GM18873 (cell line): ENCODE measurements around the gene SLC7A10.
"Not testable (repeated sequence)": the region's sequence is repeated elsewhere in the genome, so short reads cannot be mapped to it uniquely, and the experiment has no call there.

Experiments used
- ATAC-seq: cut with Tn5 transposase; IDR thresholded peaks from one replicate; pipeline ENCODE4 v1.9.1; 2021; ENCODE audit warnings: mild to moderate bottlenecking, moderate library complexity, moderate number of reproducible peaks; ENCODE audit not compliant: unreplicated experiment, low FRiP score

SLC7A10 gene

DNA sequence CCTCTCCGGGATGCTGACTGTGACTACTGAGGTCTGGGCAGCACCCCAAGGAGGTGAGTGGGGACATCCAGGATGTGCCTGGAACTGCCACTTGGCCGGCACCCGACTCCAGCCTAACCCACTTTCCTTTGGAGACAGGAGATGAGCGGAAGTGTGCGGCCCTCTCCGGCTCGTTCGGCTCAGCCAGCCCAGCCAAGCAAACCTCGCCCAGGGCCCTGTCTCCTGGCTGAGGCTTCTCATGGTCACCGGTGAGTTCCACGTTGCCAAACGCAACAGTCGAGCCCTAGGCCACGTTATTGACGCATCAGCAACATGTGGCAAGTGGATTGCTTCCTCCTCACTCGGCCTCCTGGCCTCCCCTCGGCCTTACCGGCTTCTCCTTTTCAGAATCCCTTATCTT, 5.5 kb downstream of the SLC7A10 start:
- ATAC-seq = no peak

DNA sequence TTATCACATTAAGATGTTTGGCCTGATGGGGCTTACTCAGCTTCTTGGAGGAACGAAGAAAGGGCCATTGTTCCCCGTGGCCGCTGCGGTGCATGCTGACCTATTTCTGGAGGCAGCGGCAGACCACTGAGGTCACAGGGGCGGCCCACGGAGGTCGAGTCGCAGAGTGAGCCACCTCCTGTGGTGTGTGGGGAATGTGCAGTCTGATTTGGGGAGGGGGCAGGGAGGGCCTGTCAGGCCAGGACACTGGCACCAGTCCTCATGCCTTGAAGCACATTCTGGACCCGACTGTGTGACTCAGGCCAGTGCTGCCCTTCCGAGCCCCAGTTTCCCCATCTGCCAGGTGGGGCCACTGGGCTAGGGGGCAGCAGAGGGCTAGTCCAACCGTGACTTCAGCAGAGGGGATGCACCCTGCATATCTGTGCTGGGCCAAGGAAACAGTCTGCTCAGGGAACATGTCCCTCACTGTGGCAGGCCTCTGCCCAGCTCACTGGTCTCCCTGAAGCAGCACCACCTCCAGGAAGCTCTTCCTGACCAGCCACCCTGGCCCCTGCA, 6.3 kb downstream of the SLC7A10 start:
- ATAC-seq = no peak

DNA sequence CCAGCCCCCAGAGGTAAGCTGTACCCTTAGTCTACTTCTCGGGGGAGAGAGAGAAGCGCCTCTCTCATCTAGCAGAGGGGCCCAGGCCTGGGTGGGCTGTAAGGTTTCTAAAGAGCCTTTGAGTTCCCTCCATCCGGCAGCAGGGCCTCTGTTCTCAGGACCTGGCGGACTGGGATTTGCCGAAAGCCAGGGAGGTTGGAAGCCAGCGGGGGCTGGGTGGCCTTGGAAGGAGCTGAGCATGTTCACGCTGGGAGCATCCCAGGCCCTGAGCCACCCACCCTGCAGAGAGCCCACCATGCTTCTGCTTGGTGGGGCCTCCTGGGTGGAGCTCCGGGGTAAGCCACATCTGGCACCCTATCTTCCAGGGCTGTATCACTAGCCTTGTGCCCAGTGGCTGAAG, 7.8 kb downstream of the SLC7A10 start:
- no peak for ATAC-seq

DNA sequence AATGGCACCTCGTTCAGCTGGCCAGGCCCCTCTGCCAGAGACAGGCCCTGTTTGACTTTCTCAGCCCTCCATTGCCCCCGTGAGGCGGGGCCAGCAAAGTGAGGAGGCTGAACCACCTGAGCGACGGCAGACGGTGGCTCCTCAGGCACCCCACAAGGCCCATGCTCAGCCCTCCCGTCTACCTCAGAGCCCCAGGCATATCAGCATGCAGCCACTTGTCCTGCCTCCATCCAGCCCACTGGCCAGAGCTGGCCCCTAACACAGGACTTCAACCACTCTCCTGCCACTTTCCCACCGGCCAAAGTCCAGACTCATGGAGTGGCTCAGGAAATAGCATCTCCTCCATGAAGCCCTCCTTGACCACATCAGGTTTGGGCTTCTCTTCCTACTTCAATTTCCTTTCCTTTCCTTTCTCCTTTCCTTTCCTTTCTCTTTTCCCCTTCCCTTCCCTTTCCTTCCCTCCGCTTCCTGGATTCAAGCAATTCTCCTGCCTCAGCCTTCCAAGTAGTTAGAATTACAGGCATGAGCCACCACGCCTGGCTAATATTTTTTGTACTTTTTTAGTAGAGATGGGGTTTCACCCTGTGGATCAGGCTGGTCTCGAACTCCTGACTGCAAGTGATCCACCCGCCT, 9.3 kb downstream of the SLC7A10 start:
- ATAC-seq = no peak

DNA sequence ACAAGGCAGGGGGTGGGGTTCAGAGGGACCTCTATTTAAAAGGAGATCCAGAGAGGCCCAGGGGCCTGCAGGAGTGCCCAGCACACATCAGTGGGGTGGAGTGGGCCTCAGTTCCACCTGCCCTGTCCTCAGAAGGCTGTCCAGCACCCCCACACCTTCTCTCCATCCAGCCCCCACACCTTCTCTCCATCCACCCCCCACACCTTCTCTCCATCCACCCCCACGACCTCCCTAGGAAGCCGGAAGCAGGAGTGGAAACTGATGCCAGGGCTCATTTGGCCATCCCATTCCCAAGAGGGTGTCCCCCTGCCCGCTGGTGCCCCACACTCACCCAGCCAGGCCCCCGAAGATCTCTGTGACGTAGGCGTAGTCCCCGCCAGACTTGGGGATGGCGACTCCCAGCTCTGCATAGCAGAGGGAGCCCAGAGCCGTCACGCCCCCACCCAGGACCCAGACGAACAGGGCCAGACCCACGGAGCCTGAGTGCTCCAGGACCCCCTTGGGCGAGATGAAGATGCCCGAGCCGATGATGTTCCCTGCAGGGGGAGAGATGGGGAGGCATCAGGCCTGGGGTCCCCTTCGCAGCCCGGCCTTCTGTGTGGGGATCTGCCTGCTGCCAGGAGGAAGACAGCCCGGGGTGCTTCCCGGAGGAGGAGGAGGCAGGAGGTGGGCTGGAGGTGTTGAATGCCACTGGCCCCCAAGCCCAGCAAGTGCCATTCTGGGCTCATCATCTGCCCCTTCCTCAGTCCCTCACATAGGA, 10.0 kb downstream of the SLC7A10 start:
- ATAC-seq = no peak

DNA sequence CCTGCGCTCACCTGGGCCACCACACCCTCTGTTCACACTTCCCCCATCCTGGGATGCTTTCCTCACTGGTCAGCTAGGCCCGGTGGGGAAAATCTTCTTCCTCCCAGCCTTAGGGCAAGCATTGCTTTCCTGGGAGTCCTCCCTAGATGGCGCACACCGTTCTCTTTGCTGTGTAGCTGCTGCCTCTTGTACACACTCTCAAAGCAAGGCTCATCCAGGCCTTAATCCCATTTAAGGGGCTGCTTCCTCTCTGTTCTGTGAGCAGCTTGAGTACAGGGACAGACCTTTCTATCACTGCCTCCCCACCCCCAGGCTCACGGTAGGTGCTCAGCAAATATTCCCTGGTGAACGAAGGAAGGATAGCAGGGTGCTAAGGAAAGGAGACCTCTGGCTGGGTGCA, 11.1 kb downstream of the SLC7A10 start:
- ATAC-seq = no peak

DNA sequence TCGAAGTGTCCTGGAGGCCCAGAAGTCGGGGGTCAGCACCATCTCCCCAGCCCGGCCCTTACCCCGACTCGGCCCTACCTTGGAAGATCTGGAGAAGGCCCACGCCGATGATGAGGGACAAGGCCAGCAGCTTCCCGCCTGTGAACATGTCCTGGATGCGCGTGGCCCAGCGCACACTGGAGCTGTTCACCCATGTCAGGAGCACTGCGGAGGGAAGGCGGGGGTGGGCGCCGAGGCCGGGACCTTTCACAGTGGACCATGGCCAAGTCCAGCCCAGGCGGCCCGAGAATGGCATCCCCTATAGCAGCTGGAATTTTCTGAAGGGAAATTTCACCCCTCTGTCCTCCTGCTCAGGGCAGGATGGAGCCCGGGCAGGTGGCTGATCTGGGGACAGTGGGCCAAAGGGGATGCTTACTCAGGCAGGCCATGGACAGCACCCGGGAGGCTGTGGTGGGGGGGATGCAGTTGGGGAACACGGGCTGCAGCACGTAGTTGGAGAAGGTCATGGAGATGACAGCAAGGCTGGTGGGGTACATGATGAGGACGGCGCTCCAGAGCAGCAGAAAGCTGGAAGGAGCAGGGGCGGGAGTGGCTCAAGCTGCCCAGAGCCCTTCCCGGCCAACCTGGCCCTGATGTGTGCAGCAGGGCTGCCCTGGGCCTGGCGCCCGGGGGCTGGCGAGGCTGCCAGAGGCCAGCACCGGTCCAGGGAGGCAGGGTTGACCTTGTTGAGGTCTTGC, 13.0 kb downstream of the SLC7A10 start:
- ATAC-seq = no peak

DNA sequence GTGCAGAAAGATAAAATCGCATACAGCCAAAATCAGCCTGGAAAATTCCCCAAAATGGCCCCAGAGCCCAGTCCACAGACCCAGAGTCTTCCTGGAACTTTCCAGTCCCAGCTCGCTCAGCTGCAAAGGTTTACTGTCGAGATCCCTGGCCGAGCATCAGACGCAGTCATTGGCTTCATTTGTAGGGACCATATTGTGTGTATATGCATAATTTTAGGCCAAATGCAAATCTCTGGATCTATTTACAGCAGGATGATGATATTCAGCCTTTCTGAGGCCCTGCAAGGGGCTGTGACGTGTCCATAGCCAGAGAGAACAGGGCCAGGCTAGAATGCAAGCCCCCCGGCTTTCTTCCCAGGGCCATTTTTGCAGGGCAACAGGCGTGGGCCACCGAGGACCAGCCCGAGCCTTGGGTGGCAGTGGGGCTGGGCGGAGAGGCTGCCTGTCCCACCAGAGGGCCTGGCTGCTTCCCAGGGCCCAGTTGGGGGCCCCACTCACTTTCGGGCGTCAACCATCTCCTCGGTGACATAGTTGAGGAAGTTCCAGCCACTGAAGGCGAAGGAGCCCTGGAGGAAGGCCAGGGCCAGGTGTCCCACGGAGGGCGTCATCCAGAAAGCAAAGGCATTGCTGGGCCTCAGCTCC, 13.7 kb downstream of the SLC7A10 start:
- ATAC-seq = no peak

DNA sequence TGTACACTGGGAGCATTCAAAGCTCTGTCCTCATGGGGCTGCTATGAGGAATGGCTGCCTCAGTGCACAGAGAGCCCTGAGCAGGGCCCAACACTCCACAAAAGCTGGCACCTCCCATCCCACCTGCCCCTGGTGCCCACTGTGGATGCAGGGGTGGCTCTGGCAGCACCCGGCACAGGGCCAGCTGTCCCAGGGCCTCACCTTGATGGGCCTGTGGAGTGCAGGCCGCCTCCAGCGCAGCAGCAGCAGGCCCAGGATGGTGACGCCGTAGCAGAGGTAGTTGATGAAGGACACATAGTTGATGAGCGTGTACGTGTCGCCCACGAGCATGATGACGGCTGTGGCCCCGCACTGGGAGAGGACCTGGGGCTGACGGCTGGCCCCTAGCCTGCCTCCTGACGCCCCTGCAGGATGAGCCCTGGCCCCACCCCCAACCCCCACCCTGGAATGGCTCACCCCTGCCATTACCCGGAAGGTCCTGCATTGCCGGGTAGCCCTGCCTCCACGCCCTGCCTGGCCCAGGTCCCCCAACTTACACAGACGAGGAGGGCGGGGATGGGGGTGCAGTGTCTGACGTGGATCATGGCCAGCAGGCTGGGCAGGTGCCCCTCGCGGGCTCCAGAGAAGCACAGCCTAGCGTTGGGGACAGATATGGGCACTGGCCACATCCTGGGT, 15.2 kb downstream of the SLC7A10 start:
- no peak for ATAC-seq

DNA sequence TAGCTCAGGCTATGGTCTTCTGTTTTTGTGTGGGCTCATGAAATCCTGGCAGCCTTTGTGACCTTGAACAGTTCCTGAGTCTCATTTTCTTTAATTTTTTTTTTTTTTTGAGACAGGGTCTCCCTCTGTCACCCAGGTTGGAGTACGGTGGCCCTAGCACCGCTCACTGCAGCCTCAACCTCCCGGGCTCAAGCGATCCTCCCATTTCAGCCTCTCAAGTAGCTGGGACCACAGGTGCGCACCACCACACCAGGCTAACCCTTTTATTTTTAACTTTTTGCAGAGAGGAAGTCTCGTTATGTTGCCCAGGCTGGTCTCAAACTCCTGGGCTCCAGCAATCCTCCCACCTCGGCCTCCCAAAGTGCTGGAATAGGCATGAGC, 15.8 kb downstream of the SLC7A10 start:
- ATAC-seq = not testable (repeated sequence)

DNA sequence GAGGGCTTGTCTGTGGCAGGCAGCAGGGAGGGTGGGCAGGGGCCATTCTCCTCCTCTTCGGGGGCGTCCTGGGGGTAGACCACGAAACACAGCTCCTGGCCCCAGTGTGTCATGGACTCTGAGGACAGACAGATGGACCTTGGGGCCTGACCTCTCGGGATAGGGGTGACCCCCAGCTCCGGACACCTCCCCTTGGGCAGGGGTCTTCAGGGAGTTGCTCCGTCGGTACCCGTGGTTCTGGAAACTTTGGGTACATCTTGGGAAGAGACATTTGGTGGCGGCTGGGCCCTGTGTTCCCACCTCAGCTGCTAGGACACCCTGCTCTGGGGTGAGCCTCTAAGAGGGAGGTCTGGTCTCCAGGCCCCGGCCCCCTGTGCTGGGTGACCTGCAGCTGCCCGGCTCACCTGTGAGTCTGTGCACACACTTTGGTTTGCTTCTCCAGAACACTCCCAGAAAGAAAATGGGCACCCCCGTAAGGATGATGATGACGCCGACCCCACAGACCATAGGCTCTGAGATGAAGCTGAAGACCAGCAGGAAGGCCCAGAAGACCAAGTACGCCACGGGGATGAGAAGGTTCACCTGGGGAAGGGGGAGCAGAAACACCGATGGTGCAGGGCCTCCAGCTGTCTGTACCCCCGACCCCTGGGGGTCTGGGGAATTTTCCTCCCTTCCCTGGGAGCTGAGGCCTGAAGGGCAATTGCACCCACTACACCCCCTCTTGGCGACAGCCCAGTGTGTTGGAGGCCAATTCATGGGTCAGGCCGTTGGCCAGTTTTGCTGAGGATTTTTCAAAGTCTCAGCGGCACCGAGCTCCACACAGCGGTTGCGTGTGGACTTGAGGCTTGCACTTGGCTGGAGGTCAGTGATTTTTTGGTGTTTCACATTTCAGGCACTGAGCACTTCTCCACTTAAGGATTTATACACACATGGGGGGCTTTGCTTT, 16.5 kb downstream of the SLC7A10 start:
- no peak for ATAC-seq

DNA sequence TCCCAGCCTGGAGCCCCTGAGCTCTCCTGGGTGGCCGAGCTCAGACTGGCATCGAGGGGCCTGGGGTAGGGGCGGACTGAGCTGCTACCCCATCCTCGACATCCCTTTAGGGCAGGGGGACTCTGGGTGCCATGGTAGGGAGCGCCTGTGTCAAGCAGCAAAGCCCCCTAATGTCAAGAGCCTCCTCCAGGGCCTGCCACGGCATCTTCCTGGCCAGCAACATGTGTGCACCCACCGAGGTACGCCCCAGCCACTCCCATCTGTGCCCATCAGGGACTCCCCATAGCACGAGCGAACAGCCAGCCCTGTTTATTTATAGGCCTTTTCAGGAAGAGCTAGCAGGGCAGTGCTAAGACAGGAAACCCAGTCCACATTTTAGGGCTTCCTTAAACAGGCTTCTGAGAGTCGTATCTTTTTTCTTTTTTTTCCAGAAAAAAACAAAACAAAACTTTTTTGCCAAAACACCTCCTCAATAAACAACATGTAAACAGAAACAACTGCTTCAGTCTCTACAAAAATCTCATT, 17.2 kb downstream of the SLC7A10 start:
- ATAC-seq = no peak

DNA sequence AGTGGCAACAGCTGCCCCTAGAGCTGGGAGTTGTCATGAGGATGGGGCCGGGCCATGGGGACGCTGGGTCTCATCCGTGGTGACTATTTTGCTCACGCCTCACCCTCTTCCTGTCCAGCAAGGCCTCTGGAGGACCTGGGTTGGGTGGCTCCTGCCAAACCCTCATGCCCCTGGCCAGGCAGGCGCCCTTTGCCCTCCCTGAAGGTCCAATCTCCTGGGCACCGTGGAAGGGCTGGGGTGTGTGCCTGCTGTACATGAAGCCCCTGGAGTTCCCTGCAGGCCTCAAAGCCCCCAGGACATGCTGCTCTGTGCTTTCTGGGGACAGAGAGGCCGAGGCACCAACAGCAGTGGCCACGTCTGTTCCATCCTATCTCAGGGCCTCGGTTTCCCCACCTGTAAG, 17.7 kb downstream of the SLC7A10 start:
- ATAC-seq = no peak

DNA sequence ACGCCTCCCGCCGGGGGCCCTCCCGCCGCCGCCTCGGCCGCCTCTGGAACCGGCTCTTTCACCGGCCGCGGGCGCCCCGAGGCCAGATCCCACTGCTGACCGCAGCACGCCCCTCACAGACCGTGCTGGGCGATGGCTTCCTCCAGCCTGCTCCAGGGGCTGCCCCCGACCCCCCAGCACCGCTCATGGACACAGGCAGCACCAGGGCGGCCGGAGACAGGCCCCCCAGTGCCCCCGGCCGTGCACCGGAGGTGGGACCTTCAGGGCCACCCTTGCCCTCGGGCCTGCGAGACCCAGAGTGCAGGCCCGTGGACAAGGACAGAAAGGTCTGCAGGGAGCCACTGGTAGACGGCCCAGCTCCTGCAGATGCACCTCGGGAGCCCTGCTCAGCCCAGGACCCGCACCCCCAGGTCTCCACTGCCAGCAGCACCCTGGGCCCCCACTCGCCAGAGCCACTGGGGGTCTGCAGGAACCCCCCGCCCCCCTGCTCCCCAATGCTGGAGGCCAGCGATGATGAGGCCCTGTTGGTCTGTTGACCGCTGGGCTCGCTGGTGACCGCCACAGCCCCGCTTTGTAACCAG, 18.5 kb downstream of the SLC7A10 start:
- no peak for ATAC-seq

DNA sequence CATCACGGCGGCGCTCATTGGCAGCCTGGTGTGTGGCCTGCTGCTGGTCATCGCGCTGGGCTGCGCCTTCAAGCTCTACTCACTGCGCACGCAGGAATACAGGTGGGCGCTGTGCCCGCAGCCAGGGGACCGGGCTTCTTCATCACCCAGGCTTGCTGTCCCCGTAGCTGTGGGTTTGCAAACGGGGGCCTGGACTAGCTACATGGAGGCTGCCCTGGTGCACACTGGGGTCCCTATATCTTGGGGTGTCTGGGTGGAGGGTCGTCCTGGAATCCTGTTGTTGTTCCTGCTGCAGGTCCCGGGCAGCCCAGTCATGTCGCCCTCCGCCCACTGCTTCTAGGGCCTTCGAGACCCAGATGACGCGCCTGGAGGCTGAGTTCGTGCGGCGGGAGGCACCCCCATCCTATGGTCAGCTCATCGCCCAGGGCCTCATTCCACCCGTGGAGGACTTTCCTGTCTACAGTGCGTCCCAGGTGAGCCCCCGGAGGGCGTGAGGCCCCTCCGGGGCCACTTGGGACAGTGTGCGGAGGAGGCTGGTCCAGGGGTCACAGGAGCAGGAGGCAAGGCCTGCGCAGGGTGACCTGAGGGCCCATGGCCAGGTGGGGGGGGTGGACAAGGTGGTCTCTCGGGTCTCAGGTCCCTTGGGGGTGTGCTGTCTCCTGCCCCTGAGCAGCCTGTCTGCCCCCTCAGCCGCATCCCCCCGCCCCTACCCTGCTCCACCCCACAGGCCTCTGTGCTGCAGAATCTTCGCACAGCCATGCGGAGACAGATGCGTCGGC, 19.2 kb downstream of the SLC7A10 start:
- no peak for ATAC-seq

DNA sequence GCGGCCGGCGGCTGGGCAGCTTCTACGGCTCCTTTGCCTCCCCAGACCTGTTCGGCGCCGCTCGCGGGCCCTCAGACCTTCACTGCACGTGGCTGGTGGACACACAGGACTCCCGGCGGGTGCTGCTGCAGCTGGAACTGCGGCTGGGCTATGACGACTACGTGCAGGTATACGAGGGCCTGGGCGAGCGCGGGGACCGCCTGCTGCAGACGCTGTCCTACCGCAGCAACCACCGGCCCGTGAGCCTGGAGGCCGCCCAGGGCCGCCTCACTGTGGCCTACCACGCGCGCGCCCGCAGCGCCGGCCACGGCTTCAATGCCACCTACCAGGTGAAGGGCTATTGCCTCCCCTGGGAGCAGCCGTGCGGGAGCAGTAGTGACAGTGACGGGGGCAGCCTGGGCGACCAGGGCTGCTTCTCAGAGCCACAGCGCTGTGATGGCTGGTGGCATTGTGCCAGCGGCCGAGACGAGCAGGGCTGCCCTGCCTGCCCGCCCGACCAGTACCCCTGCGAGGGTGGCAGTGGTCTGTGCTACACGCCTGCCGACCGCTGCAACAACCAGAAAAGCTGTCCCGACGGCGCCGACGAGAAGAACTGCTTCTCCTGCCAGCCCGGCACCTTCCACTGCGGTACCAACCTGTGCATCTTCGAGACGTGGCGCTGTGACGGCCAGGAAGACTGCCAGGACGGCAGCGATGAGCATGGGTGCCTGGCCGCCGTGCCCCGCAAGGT, 20.0 kb downstream of the SLC7A10 start:
- ATAC-seq = no peak

DNA sequence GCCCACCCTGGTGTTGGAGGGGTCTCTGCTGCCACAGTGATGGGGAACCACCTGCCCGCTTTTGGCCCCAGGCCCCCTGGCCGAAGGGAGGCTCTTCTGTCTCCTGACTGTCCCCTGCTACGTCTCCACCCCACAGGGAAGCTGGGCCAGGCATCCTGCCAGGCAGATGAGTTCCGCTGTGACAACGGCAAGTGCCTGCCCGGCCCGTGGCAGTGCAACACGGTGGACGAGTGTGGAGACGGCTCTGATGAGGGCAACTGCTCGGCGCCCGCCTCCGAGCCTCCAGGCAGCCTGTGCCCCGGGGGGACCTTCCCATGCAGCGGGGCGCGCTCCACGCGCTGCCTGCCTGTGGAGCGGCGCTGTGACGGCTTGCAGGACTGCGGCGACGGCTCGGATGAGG, 20.5 kb downstream of the SLC7A10 start:
- no peak for ATAC-seq
